Activated gamma-delta T cell treated with Interleukin-2 at 50 U/mL for 16 hours (primary cell): ENCODE measurements around the gene SORD.
"Not testable (repeated sequence)": the region's sequence is repeated elsewhere in the genome, so short reads cannot be mapped to it uniquely, and the experiment has no call there.

ENCODE experiments used
- DNase-seq: peaks from one replicate; pipeline ENCODE4 v3.0.0-alpha.2; 2020

Gene SORD

GRCh38 chr15:45022871-45023658, at the start of gene SORD:
Gene SORD (plus strand): TSS chr15:45023195. CDS start chr15:45023284, 89 bp downstream.
- peak; percentile 86 for DNase-seq

- not testable (repeated sequence) for DNase-seq
Measured at GRCh38 chr15:44976183-44976582, 46.8 kb upstream of the SORD start.

- DNase-seq: not testable (repeated sequence)
Measured at GRCh38 chr15:44977781-44978180, 45.2 kb upstream of the SORD start.

- not testable (repeated sequence) for DNase-seq
Measured at GRCh38 chr15:44979617-44980339, 43.2 kb upstream of the SORD start.

GRCh38 chr15:44984144-44984543, 38.9 kb upstream of the SORD start:
- not testable (repeated sequence) for DNase-seq

- not testable (repeated sequence) for DNase-seq
Measured at GRCh38 chr15:44986346-44987055, 36.5 kb upstream of the SORD start.

- not testable (repeated sequence) for DNase-seq
Measured at GRCh38 chr15:44987711-44988110, 35.3 kb upstream of the SORD start.

GRCh38 chr15:44988184-44988869, 34.7 kb upstream of the SORD start:
- DNase-seq: not testable (repeated sequence)

- DNase-seq: not testable (repeated sequence)
Measured at GRCh38 chr15:44988870-44989219, 34.1 kb upstream of the SORD start.

GRCh38 chr15:44997632-44998031, 25.4 kb upstream of the SORD start:
- DNase-seq: not testable (repeated sequence)

- DNase-seq: no peak
Measured at GRCh38 chr15:44999105-44999504, 23.9 kb upstream of the SORD start.

GRCh38 chr15:45001180-45001579, 21.8 kb upstream of the SORD start:
- DNase-seq: not testable (repeated sequence)

GRCh38 chr15:45003731-45004410, 19.1 kb upstream of the SORD start:
- DNase-seq: not testable (repeated sequence)

- DNase-seq: not testable (repeated sequence)
Measured at GRCh38 chr15:45004590-45005175, 18.3 kb upstream of the SORD start.

- DNase-seq: no peak
Measured at GRCh38 chr15:45009046-45009445, 13.9 kb upstream of the SORD start.

- DNase-seq: not testable (repeated sequence)
Measured at GRCh38 chr15:45015114-45015513, 7.9 kb upstream of the SORD start.

- DNase-seq: not testable (repeated sequence)
Measured at GRCh38 chr15:45020222-45020900, 2.6 kb upstream of the SORD start.

GRCh38 chr15:45020901-45021259, 2.1 kb upstream of the SORD start:
- DNase-seq: not testable (repeated sequence)

- DNase-seq: no peak
Measured at GRCh38 chr15:45021348-45021747, 1.6 kb upstream of the SORD start.

GRCh38 chr15:45023659-45024225, 747 bp downstream of the SORD start:
- no peak for DNase-seq

- DNase-seq: not testable (repeated sequence)
Measured at GRCh38 chr15:45024649-45025048, 1.7 kb downstream of the SORD start.
